Measurements from ENCODE around the gene ALG1. TPM values are rescaled to one million over a fixed set of nuclear protein-coding genes. Genes with fewer than 3 reads are reported as not detected.
"Not testable (repeated sequence)": the region's sequence is repeated elsewhere in the genome, so short reads cannot be mapped to it uniquely, and the experiment has no call there.

The ALG1 gene
- total RNA-seq, 1 experiment from 2014 or later: 42.0 TPM

GRCh38 chr16:5044011-5044540, 27.6 kb upstream of the ALG1 start:
- intact Hi-C loops (cut with micrococcal nuclease; ENCODE audit: unreplicated experiment): no loop called here
- Mint-ChIP-seq H3K9me3 (ENCODE audit: unreplicated experiment) (no peaks in the 10 kb centered on the region), H3K36me3 (ENCODE audit: insufficient read depth, unreplicated experiment) (no peaks in the 10 kb centered on the region), H3K4me1 (ENCODE audit: low read depth, unreplicated experiment) (peaks cover 9% of the 10 kb centered on the region), H3K27me3 (ENCODE audit: insufficient read depth, unreplicated experiment) (peaks cover 7% of the 10 kb centered on the region), H3K4me3 (ENCODE audit: unreplicated experiment) (no peak overlapping the region), H3K27ac (ENCODE audit: unreplicated experiment) (no peak overlapping the region)
- POLR2A ChIA-PET: no interaction called here
- CTCF ChIA-PET: interaction anchor here (0.7 kb wide), 1 partner anchor 18 kb away, joined by 3 read pairs; no protein-coding TSS in a partner anchor
- no peak for DNase-seq
- no TSS peak for BruUV-seq (replicated peaks)
- no peaks in the 10 kb centered on the region; the same call in 1 of the 2 replicates for H3K9me3 ChIP-seq
- no peak overlapping the region for H3K4me3 ChIP-seq (ENCODE audit: low read depth, low read length)
- peaks cover 5% of the 10 kb centered on the region; the same call in 1 of the 2 replicates for H3K4me1 ChIP-seq
- no peaks in the 10 kb centered on the region for H3K36me3 ChIP-seq (ENCODE audit: control insufficient read depth, insufficient read depth, low read length)
- no peaks in the 10 kb centered on the region for H3K27me3 ChIP-seq (replicated peaks; ENCODE audit: control insufficient read depth, insufficient read depth, low read length)
- no peak for TF ChIP-seq CTCF (IDR thresholded peaks at IDR 0.05; ENCODE audit: insufficient read depth in 1 of 2, low read depth in 1 of 2, low read length in 1 of 2, severe bottlenecking in 1 of 2, unreplicated experiment in 1 of 2)

DNA sequence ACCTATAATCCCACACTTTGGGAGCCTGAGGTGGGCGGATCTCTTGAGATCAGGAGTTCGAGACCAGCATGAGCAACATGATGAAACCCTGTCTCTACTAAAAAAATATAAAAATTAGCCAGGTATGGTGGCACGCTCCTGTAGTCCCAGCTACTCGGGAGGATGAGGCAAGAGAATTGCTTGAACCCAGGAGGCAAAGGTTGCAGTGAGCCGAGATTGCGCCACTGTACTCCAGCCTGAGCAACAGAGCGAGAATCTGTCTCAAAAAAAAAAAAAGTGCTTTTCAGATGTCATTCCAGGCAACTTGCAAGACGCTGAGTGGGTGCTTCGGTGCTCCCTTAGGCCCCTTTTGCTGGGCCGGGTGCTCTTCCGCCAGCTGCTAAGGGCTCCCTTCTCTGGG, 27.1 kb upstream of the ALG1 start:
- CTCF ChIA-PET; POLR2A ChIA-PET; DNase-seq; H3K27me3 ChIP-seq (replicated peaks; ENCODE audit: control insufficient read depth, insufficient read depth, low read length); H3K4me1 ChIP-seq; H3K4me3 Mint-ChIP-seq (ENCODE audit: unreplicated experiment); H3K4me1 Mint-ChIP-seq (ENCODE audit: low read depth, unreplicated experiment); H3K4me3 ChIP-seq (ENCODE audit: low read depth, low read length); H3K9me3 Mint-ChIP-seq (ENCODE audit: unreplicated experiment); H3K36me3 Mint-ChIP-seq (ENCODE audit: insufficient read depth, unreplicated experiment); BruUV-seq (replicated peaks); intact Hi-C loops (cut with micrococcal nuclease; ENCODE audit: unreplicated experiment); H3K27ac Mint-ChIP-seq (ENCODE audit: unreplicated experiment); H3K9me3 ChIP-seq; H3K36me3 ChIP-seq (ENCODE audit: control insufficient read depth, insufficient read depth, low read length): not testable (repeated sequence)
- H3K27me3 Mint-ChIP-seq (ENCODE audit: insufficient read depth, unreplicated experiment): peaks cover 11% of the 10 kb centered on the region

- Histone ChIP-seq H3K9me3 (no peaks in the 10 kb centered on the region; the same call in none of the 2 replicates), H3K36me3 (ENCODE audit: control insufficient read depth, insufficient read depth, low read length) (no peaks in the 10 kb centered on the region), H3K27me3 (replicated peaks; ENCODE audit: control insufficient read depth, insufficient read depth, low read length) (no peaks in the 10 kb centered on the region), H3K4me3 (ENCODE audit: low read depth, low read length) (no peak overlapping the region), H3K4me1 (peaks cover 5% of the 10 kb centered on the region; the same call in 1 of the 2 replicates)
- TF ChIP-seq CTCF (IDR thresholded peaks at IDR 0.05; ENCODE audit: insufficient read depth in 1 of 2, low read depth in 1 of 2, low read length in 1 of 2, severe bottlenecking in 1 of 2, unreplicated experiment in 1 of 2): no peak
- intact Hi-C loops (cut with micrococcal nuclease; ENCODE audit: unreplicated experiment): no loop called here
- no peak for DNase-seq
- Mint-ChIP-seq H3K4me1 (ENCODE audit: low read depth, unreplicated experiment) (peaks cover 7% of the 10 kb centered on the region), H3K27ac (ENCODE audit: unreplicated experiment) (no peak overlapping the region), H3K27me3 (ENCODE audit: insufficient read depth, unreplicated experiment) (peaks cover 14% of the 10 kb centered on the region), H3K4me3 (ENCODE audit: unreplicated experiment) (no peak overlapping the region), H3K36me3 (ENCODE audit: insufficient read depth, unreplicated experiment) (no peaks in the 10 kb centered on the region), H3K9me3 (ENCODE audit: unreplicated experiment) (peaks cover 9% of the 10 kb centered on the region)
- no TSS peak for BruUV-seq (replicated peaks)
- POLR2A ChIA-PET: no interaction called here
- CTCF ChIA-PET: no interaction called here
Measured at GRCh38 chr16:5045499-5046115, 26.0 kb upstream of the ALG1 start.
